Astrocyte of the spinal cord (primary cell): ENCODE measurements around the gene GATA6.

Experiments
- DNase-seq: peaks from one replicate; pipeline ENCODE4 v3.0.0; 2011; ENCODE audit warnings: low read depth, low spot score
- H3K4me3 ChIP-seq: 2 replicates; pipeline ENCODE4 v1.5.1; 2011; ENCODE audit warnings: low read depth, mild to moderate bottlenecking, low read length, moderate library complexity
- in situ Hi-C: cut with HindIII; loops from 2 replicates; pipeline ENCODE4 v1.10.0; 2017; ENCODE audit warnings: low sequenced_read_pairs
- TF ChIP-seq, protein P1 (sequence below): IDR thresholded peaks from 2 replicates; pipeline ENCODE4 v1.5.1; 2012; ENCODE audit warnings: low read depth, mild to moderate bottlenecking, low read length, inconsistent platforms

The GATA6 gene

DNA sequence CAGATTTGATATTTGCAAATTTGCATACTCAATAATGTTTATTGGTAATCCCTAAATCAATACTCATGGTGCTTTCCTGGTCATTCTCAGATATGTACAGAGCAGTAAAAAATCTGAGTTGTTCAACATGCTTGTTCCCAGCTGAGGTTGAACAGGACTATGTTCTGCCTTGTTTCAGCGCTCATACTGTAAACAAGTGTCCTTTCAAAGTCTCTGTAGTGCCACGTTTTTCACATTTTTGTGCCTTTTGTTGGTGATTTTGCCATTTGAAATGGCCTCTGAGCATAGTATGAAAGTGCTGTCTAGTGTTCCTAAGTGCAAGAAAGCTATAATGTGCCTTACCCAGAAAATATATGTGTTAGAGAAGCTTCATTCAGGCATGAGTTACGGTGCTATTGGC, 16.0 kb upstream of the GATA6 start:
- H3K4me3 ChIP-seq = no peak overlapping the region
- in situ Hi-C loops = no loop called here
- TF ChIP-seq, protein P1, sequence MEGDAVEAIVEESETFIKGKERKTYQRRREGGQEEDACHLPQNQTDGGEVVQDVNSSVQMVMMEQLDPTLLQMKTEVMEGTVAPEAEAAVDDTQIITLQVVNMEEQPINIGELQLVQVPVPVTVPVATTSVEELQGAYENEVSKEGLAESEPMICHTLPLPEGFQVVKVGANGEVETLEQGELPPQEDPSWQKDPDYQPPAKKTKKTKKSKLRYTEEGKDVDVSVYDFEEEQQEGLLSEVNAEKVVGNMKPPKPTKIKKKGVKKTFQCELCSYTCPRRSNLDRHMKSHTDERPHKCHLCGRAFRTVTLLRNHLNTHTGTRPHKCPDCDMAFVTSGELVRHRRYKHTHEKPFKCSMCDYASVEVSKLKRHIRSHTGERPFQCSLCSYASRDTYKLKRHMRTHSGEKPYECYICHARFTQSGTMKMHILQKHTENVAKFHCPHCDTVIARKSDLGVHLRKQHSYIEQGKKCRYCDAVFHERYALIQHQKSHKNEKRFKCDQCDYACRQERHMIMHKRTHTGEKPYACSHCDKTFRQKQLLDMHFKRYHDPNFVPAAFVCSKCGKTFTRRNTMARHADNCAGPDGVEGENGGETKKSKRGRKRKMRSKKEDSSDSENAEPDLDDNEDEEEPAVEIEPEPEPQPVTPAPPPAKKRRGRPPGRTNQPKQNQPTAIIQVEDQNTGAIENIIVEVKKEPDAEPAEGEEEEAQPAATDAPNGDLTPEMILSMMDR = no peak
- no peak for DNase-seq

GRCh38 chr18:22155584-22155983, 13.8 kb upstream of the GATA6 start:
- H3K4me3 ChIP-seq = no peak overlapping the region
- in situ Hi-C loops = no loop called here
- TF ChIP-seq, protein P1 = no peak
- no peak for DNase-seq

DNA sequence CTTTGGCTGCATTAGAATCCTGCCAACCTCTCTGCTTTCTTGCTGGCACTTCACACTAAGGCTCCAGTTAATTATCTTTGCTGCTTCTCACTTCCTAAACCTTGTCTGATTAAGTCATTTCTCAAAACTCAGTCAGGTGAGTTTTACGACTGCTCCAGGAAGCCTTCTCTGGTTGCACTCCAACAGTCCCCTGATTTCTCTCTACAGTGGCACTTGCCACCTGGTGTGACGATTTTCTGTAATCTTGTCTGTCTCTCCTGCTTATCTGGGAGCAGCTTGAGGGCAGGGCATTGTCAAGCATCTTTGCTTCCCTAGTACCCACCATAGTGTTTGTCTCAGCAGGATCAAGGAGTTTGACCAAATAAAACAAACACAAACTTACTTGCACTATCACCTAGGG, 10.4 kb upstream of the GATA6 start:
- H3K4me3 ChIP-seq = no peak overlapping the region
- in situ Hi-C loops = no loop called here
- TF ChIP-seq, protein P1 = no peak
- no peak for DNase-seq

- DNase-seq = no peak
- in situ Hi-C loops = no loop called here
- TF ChIP-seq, protein P1 = no peak
- no peak overlapping the region for H3K4me3 ChIP-seq
Measured at GRCh38 chr18:22161090-22161489, 8.3 kb upstream of the GATA6 start.

DNA sequence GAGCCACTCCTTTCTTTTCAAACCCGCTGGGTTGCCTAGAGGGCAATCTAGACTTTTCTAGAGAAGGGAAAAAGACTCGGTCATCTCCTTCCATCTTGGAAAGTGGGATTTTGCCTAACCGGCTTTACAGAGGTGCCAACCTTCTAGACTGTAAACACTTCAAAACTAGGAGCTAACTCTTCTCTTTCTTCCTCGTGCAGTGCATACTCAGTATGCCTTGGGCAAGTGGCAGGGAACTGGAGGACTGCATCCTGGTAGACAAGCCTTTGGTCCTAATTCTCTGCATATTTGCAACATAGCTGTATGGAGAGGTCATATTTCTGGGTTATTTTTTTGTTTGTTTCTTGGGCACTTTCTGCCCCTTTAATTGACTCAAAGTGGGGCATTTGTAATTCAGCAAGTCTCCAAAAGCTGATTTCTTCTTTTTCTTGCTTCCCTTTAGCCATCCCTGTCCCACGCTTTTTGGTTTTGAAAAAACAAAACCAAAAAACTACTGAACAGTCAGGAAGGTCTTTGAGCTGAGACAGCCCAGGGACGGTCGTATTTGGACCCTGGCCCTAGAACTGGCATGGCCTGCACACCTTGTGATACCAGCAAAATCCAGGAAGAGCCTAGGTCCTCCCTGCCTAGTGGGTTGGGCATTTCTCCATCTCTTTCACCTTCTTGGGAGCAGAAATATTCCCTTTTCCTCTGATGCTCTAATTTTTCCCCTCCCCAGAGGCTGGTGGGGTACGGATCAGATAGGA, 5.8 kb upstream of the GATA6 start:
- no peak overlapping the region for H3K4me3 ChIP-seq
- no peak for DNase-seq
- TF ChIP-seq, protein P1 = no peak
- in situ Hi-C loops = no loop called here

GRCh38 chr18:22164337-22165048, 4.9 kb upstream of the GATA6 start:
- DNase-seq = no peak
- no peak overlapping the region for H3K4me3 ChIP-seq
- TF ChIP-seq, protein P1 = no peak
- in situ Hi-C loops = no loop called here
